Gastroesophageal sphincter (tissue), 4 donors: ENCODE results near the gene RSPH10B2. TPM values are rescaled to one million over a fixed set of nuclear protein-coding genes. Genes with fewer than 3 reads are reported as not detected.
A peak's percentile ranks its signal among the peaks of the same experiment; 100 is the strongest.
"Not testable (repeated sequence)": the region's sequence is repeated elsewhere in the genome, so short reads cannot be mapped to it uniquely, and the experiment has no call there.

Experiments used
- ATAC-seq: fragments of 150-250 bp; one replicate; pipeline ENCODE4 v1.9.1; 2016; ENCODE audit warnings: mild to moderate bottlenecking, moderate library complexity
- H3K27ac ChIP-seq, 4 donors: fragments of 200-600 bp; sonication (generic) in 3 of 4; 1 replicate in 3 of 4; 2 replicates in 1 of 4; pipeline ENCODE4 v1.5.1; 2016 to 2019
- H3K27me3 ChIP-seq: fragments of 200-600 bp; sonication (generic); one replicate; pipeline ENCODE4 v1.5.1; 2019
- H3K36me3 ChIP-seq, 2 donors: fragments of 200-600 bp; sonication (generic); one replicate each; pipeline ENCODE4 v1.5.1; 2019; ENCODE audit warnings: control low read depth in 1 of 2
- H3K4me1 ChIP-seq, 3 donors: fragments of 200-600 bp; sonication (generic); 1 replicate in 2 of 3; 2 replicates in 1 of 3; pipeline ENCODE4 v1.5.1; 2016 to 2019; ENCODE audit warnings: control low read depth in 2 of 3
- H3K4me3 ChIP-seq, 2 donors: fragments of 200-600 bp; sonication (generic); one replicate each; pipeline ENCODE4 v1.5.1; 2019; ENCODE audit warnings: mild to moderate bottlenecking in 1 of 2, moderate library complexity in 1 of 2
- H3K9me3 ChIP-seq, 3 donors: fragments of 200-600 bp; sonication (generic); one replicate each; pipeline ENCODE4 v1.5.1; 2017 to 2019; ENCODE audit warnings: control low read depth in 2 of 3
- CTCF ChIP-seq, 4 experiments: fragments of 200-600 bp in 2 of 4; fragments of 450-650 bp in 2 of 4; sonication (generic) in 1 of 4; IDR thresholded peaks; one replicate each; pipeline ENCODE4 v1.5.1; 2017 to 2019; ENCODE audit warnings: antibody characterized with exemption in 4 of 4, mild to moderate bottlenecking in 2 of 4, moderate library complexity in 2 of 4
- EP300 ChIP-seq: sonication (generic); formaldehyde crosslinking; IDR thresholded peaks from one replicate; pipeline ENCODE4 v1.6.1; 2017; ENCODE audit warnings: antibody characterized with exemption, mild to moderate bottlenecking
- POLR2A ChIP-seq, 2 donors: fragments of 450-650 bp; IDR thresholded peaks; one replicate each; pipeline ENCODE4 v1.6.1; 2017; ENCODE audit warnings: antibody characterized with exemption in 2 of 2, mild to moderate bottlenecking in 2 of 2, moderate library complexity in 1 of 2
- POLR2AphosphoS5 ChIP-seq: sonication (generic); formaldehyde crosslinking; IDR thresholded peaks from one replicate; pipeline ENCODE4 v1.6.1; 2017; ENCODE audit warnings: antibody characterized with exemption
- WGBS, 2 donors: methylation state at CpG; one replicate each; pipeline ENCODE4 v1.1.5; 2018; ENCODE audit warnings: low coverage in 1 of 2; 5-methylcytosine and 5-hydroxymethylcytosine counted together
- total RNA-seq, 4 donors: library from RNA; depleted of rRNA; stranded (reverse); fragments of >200 nt; gene quantifications; one replicate each; pipeline ENCODE4 v1.1.0, GENCODE V29; 2016

RSPH10B2 gene
- total RNA-seq, 4 donors from 2014 or later = 0.15 TPM; not detected in 3

- no peaks in the 10 kb centered on the region for H3K27me3 ChIP-seq
- no peaks in the 10 kb centered on the region for H3K36me3 ChIP-seq
- TF ChIP-seq POLR2AphosphoS5 (no peak), CTCF (IDR thresholded peaks at IDR 0.05) (no peak), EP300 (no peak), POLR2A (IDR thresholded peaks at IDR 0.05) (no peak)
- 100% methylated on average over 1 of the region's 5 CpGs; no CpG with 5 or more reads in 1 of the 2 donors for WGBS, 2 donors
- H3K9me3 ChIP-seq = no peaks in the 10 kb centered on the region
- no peak overlapping the region for H3K4me3 ChIP-seq
- H3K27ac ChIP-seq = no peak overlapping the region
- ATAC-seq = no peak
- no peaks in the 10 kb centered on the region for H3K4me1 ChIP-seq
These were observed 39.5 kb upstream of the RSPH10B2 start for GRCh38 chr7:6714360-6714759.

- H3K9me3 ChIP-seq, ATAC-seq, H3K27ac ChIP-seq, H3K4me3 ChIP-seq, H3K4me1 ChIP-seq, H3K36me3 ChIP-seq, H3K27me3 ChIP-seq: not testable (repeated sequence)
- WGBS, 2 donors = 71% methylated on average over 7 of the region's 9 CpGs; no CpG with 5 or more reads in 1 of the 2 donors
These were observed 38.0 kb upstream of the RSPH10B2 start for GRCh38 chr7:6715898-6716297.

GRCh38 chr7:6718124-6718523 lies 35.8 kb upstream of the RSPH10B2 start:
- no peaks in the 10 kb centered on the region for H3K4me1 ChIP-seq
- no peak for TF ChIP-seq POLR2AphosphoS5
- no peak for TF ChIP-seq POLR2A (IDR thresholded peaks at IDR 0.05)
- no peak for TF ChIP-seq EP300
- TF ChIP-seq CTCF (IDR thresholded peaks at IDR 0.05) = no peak
- H3K36me3 ChIP-seq = no peaks in the 10 kb centered on the region
- peaks cover 3% of the 10 kb centered on the region for H3K27me3 ChIP-seq
- no peak overlapping the region for H3K27ac ChIP-seq
- no peak overlapping the region for H3K4me3 ChIP-seq
- H3K9me3 ChIP-seq = no peaks in the 10 kb centered on the region
- ATAC-seq = no peak
- 55 to 100% methylated on average over 1 to 6 of the region's 6 CpGs for WGBS, 2 donors

- not testable (repeated sequence) for H3K4me3 ChIP-seq, ATAC-seq, H3K27ac ChIP-seq, H3K9me3 ChIP-seq, H3K4me1 ChIP-seq, H3K36me3 ChIP-seq, H3K27me3 ChIP-seq
- 81% methylated on average over 4 of the region's 4 CpGs; no CpG with 5 or more reads in 1 of the 2 donors for WGBS, 2 donors
These were observed 29.6 kb upstream of the RSPH10B2 start for GRCh38 chr7:6724351-6724750.

- Histone ChIP-seq H3K27me3 (peaks cover 5% of the 10 kb centered on the region), H3K4me1 (peaks cover 0 to 8% (median 0%) of the 10 kb centered on the region in 3 donors), H3K4me3 (no peak overlapping the region), H3K36me3 (no peaks in the 10 kb centered on the region), H3K27ac (no peak overlapping the region), H3K9me3 (no peaks in the 10 kb centered on the region)
- no peak for TF ChIP-seq CTCF (IDR thresholded peaks at IDR 0.05)
- TF ChIP-seq POLR2A (IDR thresholded peaks at IDR 0.05) = no peak
- TF ChIP-seq POLR2AphosphoS5 = no peak
- TF ChIP-seq EP300 = no peak
- no peak for ATAC-seq
- 73 to 83% methylated on average over 6 to 7 of the region's 10 CpGs for WGBS, 2 donors
These were observed 28.9 kb upstream of the RSPH10B2 start for GRCh38 chr7:6725003-6725402.

GRCh38 chr7:6726341-6726740 lies 27.6 kb upstream of the RSPH10B2 start:
- not testable (repeated sequence) for H3K36me3 ChIP-seq, ATAC-seq, H3K4me3 ChIP-seq, H3K9me3 ChIP-seq, H3K27ac ChIP-seq, H3K27me3 ChIP-seq
- peaks cover 0 to 20% (median 5%) of the 10 kb centered on the region in 3 donors for H3K4me1 ChIP-seq
- WGBS, 2 donors = 96 to 100% methylated on average over 1 to 4 of the region's 5 CpGs

- peaks cover 5% of the 10 kb centered on the region for H3K27me3 ChIP-seq
- WGBS, 2 donors = 54 to 58% methylated on average over 2 to 3 of the region's 3 CpGs
- no peak overlapping the region for H3K4me3 ChIP-seq
- peaks cover 0 to 6% of the 10 kb centered on the region in 2 donors for H3K36me3 ChIP-seq
- no peak overlapping the region for H3K27ac ChIP-seq
- ATAC-seq = no peak
- no peaks in the 10 kb centered on the region for H3K9me3 ChIP-seq
- TF ChIP-seq POLR2AphosphoS5 (no peak), EP300 (no peak), CTCF (IDR thresholded peaks at IDR 0.05) (no peak), POLR2A (IDR thresholded peaks at IDR 0.05) (no peak)
- H3K4me1 ChIP-seq = peaks cover 0 to 23% (median 5%) of the 10 kb centered on the region in 3 donors
These were observed 26.2 kb upstream of the RSPH10B2 start for GRCh38 chr7:6727663-6728062.

- Histone ChIP-seq H3K27ac (peak overlapping the region; percentile 30 to 88 (median 81)), H3K4me1 (peaks cover 0 to 23% (median 5%) of the 10 kb centered on the region in 3 donors), H3K36me3 (peaks cover 0 to 19% of the 10 kb centered on the region in 2 donors), H3K4me3 (peak overlapping the region; percentile 94 to 95)
- ATAC-seq, H3K27me3 ChIP-seq, H3K9me3 ChIP-seq: not testable (repeated sequence)
- WGBS, 2 donors = 16 to 28% methylated on average over 5 to 7 of the region's 29 CpGs
These were observed 24.9 kb upstream of the RSPH10B2 start for GRCh38 chr7:6728893-6729491.
